HEK293 (cell line): ENCODE results near the gene KRTAP10-12.

ENCODE experiments used
- CTCF ChIA-PET: fragments of 350-600 bp; formaldehyde crosslinking; extraction: SDS; loops from one replicate; lab custom pipeline; 2021; ENCODE audit warnings: antibody characterized with exemption; lab: Yijun Ruan, JAX
- POLR2A ChIA-PET: fragments of 300-600 bp; formaldehyde crosslinking; extraction: SDS; loops from one replicate; lab custom pipeline; 2020; ENCODE audit warnings: antibody characterized with exemption, inconsistent platforms; lab: Yijun Ruan, JAX
- H3K27ac ChIP-seq: fragments of 200-500 bp; sonication (Bioruptor generic); 2 replicates; pipeline ENCODE4 v1.5.1; 2014; ENCODE audit warnings: low read depth, low read length, control low read depth, inconsistent platforms; ENCODE audit errors: extremely low read depth
- H3K36me3 ChIP-seq, 2 experiments: fragments of 200-500 bp in 1 of 2; sonication (Bioruptor generic) in 1 of 2; 1 replicate in 1 of 2; 2 replicates in 1 of 2; pipeline ENCODE4 v1.5.1; 2014 to 2017; ENCODE audit warnings: inconsistent platforms in 2 of 2, low read length in 2 of 2; ENCODE audit not compliant: control insufficient read depth in 2 of 2, insufficient read depth in 1 of 2
- H3K4me1 ChIP-seq: fragments of 200-500 bp; sonication (Bioruptor generic); 2 replicates; pipeline ENCODE4 v1.5.1; 2014; ENCODE audit warnings: mild to moderate bottlenecking, low read length, inconsistent platforms; ENCODE audit not compliant: control insufficient read depth, insufficient read depth
- H3K4me3 ChIP-seq: 2 replicates; pipeline ENCODE4 v1.5.1; 2011; ENCODE audit warnings: low read depth, mild to moderate bottlenecking, control low read depth, low read length, moderate library complexity
- H3K9me3 ChIP-seq: fragments of 200-500 bp; sonication (Bioruptor generic); 2 replicates; pipeline ENCODE4 v1.5.1; 2014; ENCODE audit warnings: low read depth, low read length, inconsistent platforms; ENCODE audit not compliant: control insufficient read depth, insufficient read depth
- TRIM28 ChIP-seq: IDR thresholded peaks from 2 replicates; pipeline ENCODE4 v1.6.1; 2011; ENCODE audit warnings: low read length, control low read depth, borderline replicate concordance
- ZBTB7A ChIP-seq: fragments of 450-650 bp; formaldehyde crosslinking; IDR thresholded peaks from 2 replicates; pipeline ENCODE4 v1.5.1; 2016; ENCODE audit warnings: low read depth, missing biosample characterization, missing genetic modification characterization
- ZFP3 ChIP-seq: fragments of 450-650 bp; formaldehyde crosslinking; IDR thresholded peaks from 2 replicates; pipeline ENCODE4 v1.5.1; 2016; ENCODE audit warnings: low read depth, missing biosample characterization, missing genetic modification characterization
- ZNF112 ChIP-seq: fragments of 450-650 bp; formaldehyde crosslinking; IDR thresholded peaks from 2 replicates; pipeline ENCODE4 v1.5.0; 2017; ENCODE audit warnings: missing biosample characterization, missing genetic modification characterization
- ZNF169 ChIP-seq: fragments of 450-650 bp; formaldehyde crosslinking; IDR thresholded peaks from 2 replicates; pipeline ENCODE4 v1.5.1; 2016; ENCODE audit warnings: missing biosample characterization, missing genetic modification characterization
- ZNF248 ChIP-seq: fragments of 450-650 bp; formaldehyde crosslinking; IDR thresholded peaks from 2 replicates; pipeline ENCODE4 v1.5.1; 2017; ENCODE audit warnings: missing biosample characterization, missing genetic modification characterization
- ZNF350 ChIP-seq: fragments of 450-650 bp; formaldehyde crosslinking; IDR thresholded peaks from 2 replicates; pipeline ENCODE4 v1.5.0; 2017; ENCODE audit warnings: missing biosample characterization, mild to moderate bottlenecking, missing genetic modification characterization
- ZNF48 ChIP-seq: fragments of 450-650 bp; formaldehyde crosslinking; IDR thresholded peaks from 2 replicates; pipeline ENCODE4 v1.5.1; 2016; ENCODE audit warnings: missing biosample characterization, missing genetic modification characterization
- ZNF510 ChIP-seq: fragments of 450-650 bp; formaldehyde crosslinking; IDR thresholded peaks from 2 replicates; pipeline ENCODE4 v1.5.1; 2018; ENCODE audit warnings: mild to moderate bottlenecking, missing genetic modification characterization, missing biosample characterization; ENCODE audit not compliant: insufficient replicate concordance
- ZNF530 ChIP-seq: fragments of 450-650 bp; formaldehyde crosslinking; IDR thresholded peaks from 2 replicates; pipeline ENCODE4 v1.5.1; 2016; ENCODE audit warnings: low read depth, missing biosample characterization, missing genetic modification characterization
- ZNF776 ChIP-seq: fragments of 450-650 bp; formaldehyde crosslinking; IDR thresholded peaks from 2 replicates; pipeline ENCODE4 v1.5.0; 2017; ENCODE audit warnings: missing biosample characterization, missing genetic modification characterization, borderline replicate concordance
- ZSCAN23 ChIP-seq: fragments of 450-650 bp; formaldehyde crosslinking; IDR thresholded peaks from 2 replicates; pipeline ENCODE4 v1.5.1; 2016; ENCODE audit warnings: missing biosample characterization, missing genetic modification characterization
- TF ChIP-seq, protein P1 (sequence below): fragments of 450-650 bp; formaldehyde crosslinking; IDR thresholded peaks from 2 replicates; pipeline ENCODE4 v1.5.1; 2016; ENCODE audit warnings: missing biosample characterization, missing genetic modification characterization
- TF ChIP-seq, protein P2 (sequence below): fragments of 450-650 bp; formaldehyde crosslinking; IDR thresholded peaks from 2 replicates; pipeline ENCODE4 v1.5.1; 2016; ENCODE audit warnings: missing biosample characterization, missing genetic modification characterization
- TF ChIP-seq, protein P3 (sequence below): fragments of 450-650 bp; formaldehyde crosslinking; conservative IDR thresholded peaks from 2 replicates; pipeline ENCODE4 v1.5.1; 2016; ENCODE audit warnings: low read depth, missing biosample characterization, missing genetic modification characterization
- TF ChIP-seq, protein P4 (sequence below): fragments of 450-650 bp; formaldehyde crosslinking; IDR thresholded peaks from 2 replicates; pipeline ENCODE4 v1.5.1; 2017; ENCODE audit warnings: missing biosample characterization, missing genetic modification characterization
- TF ChIP-seq, protein P5 (sequence below): fragments of 450-650 bp; formaldehyde crosslinking; IDR thresholded peaks from 2 replicates; pipeline ENCODE4 v1.5.1; 2016; ENCODE audit warnings: missing biosample characterization, missing genetic modification characterization
- TF ChIP-seq, protein P6 (sequence below): fragments of 450-650 bp; formaldehyde crosslinking; IDR thresholded peaks from 2 replicates; pipeline ENCODE4 v1.5.1; 2016; ENCODE audit warnings: missing biosample characterization, missing genetic modification characterization

KRTAP10-12 gene

DNA sequence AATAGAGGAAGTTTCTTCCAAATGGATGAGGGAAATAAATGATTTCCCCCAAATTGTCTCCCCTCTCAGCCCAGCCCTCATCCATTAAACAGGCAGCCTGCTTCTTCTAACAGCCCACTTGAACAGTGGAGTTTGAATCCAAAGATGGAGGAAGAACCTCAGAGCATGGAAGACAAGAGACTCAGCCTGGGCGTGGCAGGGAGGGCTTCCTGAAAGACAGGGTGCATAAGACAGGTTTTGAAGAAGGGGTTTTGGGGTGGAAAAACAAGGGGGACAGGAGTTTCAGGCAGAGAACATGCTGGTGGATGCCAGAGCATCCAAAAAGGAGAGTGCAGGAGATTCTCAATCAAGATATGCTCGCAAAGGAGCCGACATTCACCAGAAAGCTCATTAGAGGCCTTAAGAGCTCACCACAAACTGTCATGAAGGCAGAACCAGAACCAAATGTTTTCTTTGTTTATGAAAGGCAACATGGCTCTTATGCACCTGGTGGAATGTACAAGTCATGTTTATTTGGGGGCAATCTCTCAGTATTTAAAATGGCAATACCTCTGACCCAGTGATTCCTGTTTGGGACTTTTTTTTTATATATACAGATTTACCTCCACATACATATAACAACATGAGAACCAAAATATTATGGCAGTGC, 40.9 kb downstream of the KRTAP10-12 start (continued):
- TF ChIP-seq, protein P1, sequence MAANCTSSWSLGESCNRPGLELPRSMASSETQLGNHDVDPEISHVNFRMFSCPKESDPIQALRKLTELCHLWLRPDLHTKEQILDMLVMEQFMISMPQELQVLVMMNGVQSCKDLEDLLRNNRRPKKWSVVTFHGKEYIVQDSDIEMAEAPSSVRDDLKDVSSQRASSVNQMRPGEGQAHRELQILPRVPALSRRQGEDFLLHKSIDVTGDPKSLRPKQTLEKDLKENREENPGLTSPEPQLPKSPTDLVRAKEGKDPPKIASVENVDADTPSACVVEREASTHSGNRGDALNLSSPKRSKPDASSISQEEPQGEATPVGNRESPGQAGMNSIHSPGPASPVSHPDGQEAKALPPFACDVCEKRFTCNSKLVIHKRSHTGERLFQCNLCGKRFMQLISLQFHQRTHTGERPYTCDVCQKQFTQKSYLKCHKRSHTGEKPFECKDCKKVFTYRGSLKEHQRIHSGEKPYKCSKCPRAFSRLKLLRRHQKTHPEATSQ (tag by site-specific recombination) = no peak
- TF ChIP-seq ZNF776 (tag by site-specific recombination) (no peak), ZNF510 (tag by site-specific recombination) (peak; percentile 63), ZNF169 (tag by site-specific recombination) (no peak), ZSCAN23 (tag by site-specific recombination) (no peak), ZNF248 (tag by site-specific recombination) (peak; percentile 77), ZNF48 (no peak), ZNF530 (tag by site-specific recombination) (no peak)
- TF ChIP-seq, protein P2, sequence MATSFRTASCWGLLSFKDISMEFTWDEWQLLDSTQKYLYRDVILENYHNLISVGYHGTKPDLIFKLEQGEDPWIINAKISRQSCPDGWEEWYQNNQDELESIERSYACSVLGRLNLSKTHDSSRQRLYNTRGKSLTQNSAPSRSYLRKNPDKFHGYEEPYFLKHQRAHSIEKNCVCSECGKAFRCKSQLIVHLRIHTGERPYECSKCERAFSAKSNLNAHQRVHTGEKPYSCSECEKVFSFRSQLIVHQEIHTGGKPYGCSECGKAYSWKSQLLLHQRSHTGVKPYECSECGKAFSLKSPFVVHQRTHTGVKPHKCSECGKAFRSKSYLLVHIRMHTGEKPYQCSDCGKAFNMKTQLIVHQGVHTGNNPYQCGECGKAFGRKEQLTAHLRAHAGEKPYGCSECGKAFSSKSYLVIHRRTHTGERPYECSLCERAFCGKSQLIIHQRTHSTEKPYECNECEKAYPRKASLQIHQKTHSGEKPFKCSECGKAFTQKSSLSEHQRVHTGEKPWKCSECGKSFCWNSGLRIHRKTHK (tag by site-specific recombination) = peak; percentile 56; the same call in 1 of the 2 replicates
- TF ChIP-seq, protein P3, sequence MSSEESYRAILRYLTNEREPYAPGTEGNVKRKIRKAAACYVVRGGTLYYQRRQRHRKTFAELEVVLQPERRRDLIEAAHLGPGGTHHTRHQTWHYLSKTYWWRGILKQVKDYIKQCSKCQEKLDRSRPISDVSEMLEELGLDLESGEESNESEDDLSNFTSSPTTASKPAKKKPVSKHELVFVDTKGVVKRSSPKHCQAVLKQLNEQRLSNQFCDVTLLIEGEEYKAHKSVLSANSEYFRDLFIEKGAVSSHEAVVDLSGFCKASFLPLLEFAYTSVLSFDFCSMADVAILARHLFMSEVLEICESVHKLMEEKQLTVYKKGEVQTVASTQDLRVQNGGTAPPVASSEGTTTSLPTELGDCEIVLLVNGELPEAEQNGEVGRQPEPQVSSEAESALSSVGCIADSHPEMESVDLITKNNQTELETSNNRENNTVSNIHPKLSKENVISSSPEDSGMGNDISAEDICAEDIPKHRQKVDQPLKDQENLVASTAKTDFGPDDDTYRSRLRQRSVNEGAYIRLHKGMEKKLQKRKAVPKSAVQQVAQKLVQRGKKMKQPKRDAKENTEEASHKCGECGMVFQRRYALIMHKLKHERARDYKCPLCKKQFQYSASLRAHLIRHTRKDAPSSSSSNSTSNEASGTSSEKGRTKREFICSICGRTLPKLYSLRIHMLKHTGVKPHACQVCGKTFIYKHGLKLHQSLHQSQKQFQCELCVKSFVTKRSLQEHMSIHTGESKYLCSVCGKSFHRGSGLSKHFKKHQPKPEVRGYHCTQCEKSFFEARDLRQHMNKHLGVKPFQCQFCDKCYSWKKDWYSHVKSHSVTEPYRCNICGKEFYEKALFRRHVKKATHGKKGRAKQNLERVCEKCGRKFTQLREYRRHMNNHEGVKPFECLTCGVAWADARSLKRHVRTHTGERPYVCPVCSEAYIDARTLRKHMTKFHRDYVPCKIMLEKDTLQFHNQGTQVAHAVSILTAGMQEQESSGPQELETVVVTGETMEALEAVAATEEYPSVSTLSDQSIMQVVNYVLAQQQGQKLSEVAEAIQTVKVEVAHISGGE (tag by site-specific recombination) = no peak

DNA sequence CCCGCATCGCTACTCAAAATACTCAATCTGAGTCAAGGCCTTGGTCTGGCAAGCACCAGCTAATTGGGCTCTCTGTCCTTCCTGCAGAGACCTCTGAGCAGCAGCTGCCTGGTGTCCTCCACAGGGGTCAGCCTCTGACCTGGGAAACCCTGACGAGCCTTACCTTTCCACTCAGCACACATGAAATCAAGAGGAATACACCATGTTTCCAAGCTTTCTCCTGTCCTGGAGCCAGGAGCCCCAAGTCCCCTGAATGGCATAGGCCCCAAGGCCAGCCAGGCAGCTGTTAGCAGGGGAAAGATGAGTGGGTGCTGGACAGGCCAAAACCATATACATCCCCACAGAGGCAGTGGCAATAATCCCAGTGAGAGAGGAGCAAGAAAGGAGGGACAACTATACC, 41.6 kb downstream of the KRTAP10-12 start:
- Histone ChIP-seq H3K4me1 (no peaks in the 10 kb centered on the region), H3K27ac (no peak overlapping the region), H3K36me3 (no peaks in the 10 kb centered on the region), H3K9me3 (no peaks in the 10 kb centered on the region), H3K4me3 (no peak overlapping the region)
- POLR2A ChIA-PET = no interaction called here
- CTCF ChIA-PET = interaction anchor here (0.6 to 0.7 kb wide), 2 partner anchors 55 to 702 kb away, joined by 3 to 5 read pairs; no protein-coding TSS in a partner anchor
- TF ChIP-seq ZFP3 (tag by site-specific recombination) (no peak), TRIM28 (no peak), ZBTB7A (tag by site-specific recombination) (no peak), ZNF112 (tag by site-specific recombination) (no peak), ZNF350 (tag by site-specific recombination) (no peak), ZNF48 (no peak)
- TF ChIP-seq, protein P4, sequence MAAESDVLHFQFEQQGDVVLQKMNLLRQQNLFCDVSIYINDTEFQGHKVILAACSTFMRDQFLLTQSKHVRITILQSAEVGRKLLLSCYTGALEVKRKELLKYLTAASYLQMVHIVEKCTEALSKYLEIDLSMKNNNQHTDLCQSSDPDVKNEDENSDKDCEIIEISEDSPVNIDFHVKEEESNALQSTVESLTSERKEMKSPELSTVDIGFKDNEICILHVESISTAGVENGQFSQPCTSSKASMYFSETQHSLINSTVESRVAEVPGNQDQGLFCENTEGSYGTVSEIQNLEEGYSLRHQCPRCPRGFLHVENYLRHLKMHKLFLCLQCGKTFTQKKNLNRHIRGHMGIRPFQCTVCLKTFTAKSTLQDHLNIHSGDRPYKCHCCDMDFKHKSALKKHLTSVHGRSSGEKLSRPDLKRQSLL (tag by site-specific recombination) = no peak
- TF ChIP-seq, protein P5, sequence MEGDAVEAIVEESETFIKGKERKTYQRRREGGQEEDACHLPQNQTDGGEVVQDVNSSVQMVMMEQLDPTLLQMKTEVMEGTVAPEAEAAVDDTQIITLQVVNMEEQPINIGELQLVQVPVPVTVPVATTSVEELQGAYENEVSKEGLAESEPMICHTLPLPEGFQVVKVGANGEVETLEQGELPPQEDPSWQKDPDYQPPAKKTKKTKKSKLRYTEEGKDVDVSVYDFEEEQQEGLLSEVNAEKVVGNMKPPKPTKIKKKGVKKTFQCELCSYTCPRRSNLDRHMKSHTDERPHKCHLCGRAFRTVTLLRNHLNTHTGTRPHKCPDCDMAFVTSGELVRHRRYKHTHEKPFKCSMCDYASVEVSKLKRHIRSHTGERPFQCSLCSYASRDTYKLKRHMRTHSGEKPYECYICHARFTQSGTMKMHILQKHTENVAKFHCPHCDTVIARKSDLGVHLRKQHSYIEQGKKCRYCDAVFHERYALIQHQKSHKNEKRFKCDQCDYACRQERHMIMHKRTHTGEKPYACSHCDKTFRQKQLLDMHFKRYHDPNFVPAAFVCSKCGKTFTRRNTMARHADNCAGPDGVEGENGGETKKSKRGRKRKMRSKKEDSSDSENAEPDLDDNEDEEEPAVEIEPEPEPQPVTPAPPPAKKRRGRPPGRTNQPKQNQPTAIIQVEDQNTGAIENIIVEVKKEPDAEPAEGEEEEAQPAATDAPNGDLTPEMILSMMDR (tag by site-specific recombination) = no peak
- TF ChIP-seq, protein P6, sequence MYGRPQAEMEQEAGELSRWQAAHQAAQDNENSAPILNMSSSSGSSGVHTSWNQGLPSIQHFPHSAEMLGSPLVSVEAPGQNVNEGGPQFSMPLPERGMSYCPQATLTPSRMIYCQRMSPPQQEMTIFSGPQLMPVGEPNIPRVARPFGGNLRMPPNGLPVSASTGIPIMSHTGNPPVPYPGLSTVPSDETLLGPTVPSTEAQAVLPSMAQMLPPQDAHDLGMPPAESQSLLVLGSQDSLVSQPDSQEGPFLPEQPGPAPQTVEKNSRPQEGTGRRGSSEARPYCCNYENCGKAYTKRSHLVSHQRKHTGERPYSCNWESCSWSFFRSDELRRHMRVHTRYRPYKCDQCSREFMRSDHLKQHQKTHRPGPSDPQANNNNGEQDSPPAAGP (tag by site-specific recombination) = no peak
- TF ChIP-seq, protein P1 (tag by site-specific recombination) = no peak
